Uterus (tissue), 2 donors: ENCODE measurements around the gene PLXNA4.

Source experiments
- POLR2A ChIP-seq, 2 donors: fragments of 450-650 bp; IDR thresholded peaks; one replicate each; pipeline ENCODE4 v1.6.1; 2016; ENCODE audit warnings: antibody characterized with exemption in 2 of 2, mild to moderate bottlenecking in 1 of 2, moderate library complexity in 1 of 2
- TF ChIP-seq, protein P1 (sequence below), 4 experiments: fragments of 200-600 bp in 2 of 4; fragments of 450-650 bp in 2 of 4; sonication (generic) in 2 of 4; IDR thresholded peaks; one replicate each; pipeline ENCODE4 v1.5.1; 2016 to 2019; ENCODE audit warnings: antibody characterized with exemption in 4 of 4, mild to moderate bottlenecking in 2 of 4, moderate library complexity in 1 of 4

DNA sequence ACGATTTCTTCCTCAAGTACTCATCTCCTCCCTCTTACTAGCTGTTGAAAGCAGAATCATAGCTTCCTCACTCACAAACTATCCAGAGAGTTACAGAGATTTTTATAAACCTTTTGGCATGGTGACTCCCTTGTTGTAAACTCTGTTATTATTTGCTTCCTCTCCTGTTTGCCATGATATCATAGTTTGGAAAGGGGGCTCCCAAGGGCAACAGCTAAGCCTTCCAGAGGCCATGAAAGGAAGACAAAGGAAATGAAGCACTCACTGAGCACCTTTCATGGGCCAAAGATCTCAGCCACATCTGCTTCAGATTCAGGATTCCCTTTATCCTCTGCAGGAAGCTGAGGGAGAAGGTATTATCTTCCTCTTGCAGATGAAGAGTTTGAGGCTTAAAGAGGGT is 484.6 kb downstream of the PLXNA4 start:
- no peak for TF ChIP-seq POLR2A (IDR thresholded peaks at IDR 0.05)
- TF ChIP-seq, protein P1, sequence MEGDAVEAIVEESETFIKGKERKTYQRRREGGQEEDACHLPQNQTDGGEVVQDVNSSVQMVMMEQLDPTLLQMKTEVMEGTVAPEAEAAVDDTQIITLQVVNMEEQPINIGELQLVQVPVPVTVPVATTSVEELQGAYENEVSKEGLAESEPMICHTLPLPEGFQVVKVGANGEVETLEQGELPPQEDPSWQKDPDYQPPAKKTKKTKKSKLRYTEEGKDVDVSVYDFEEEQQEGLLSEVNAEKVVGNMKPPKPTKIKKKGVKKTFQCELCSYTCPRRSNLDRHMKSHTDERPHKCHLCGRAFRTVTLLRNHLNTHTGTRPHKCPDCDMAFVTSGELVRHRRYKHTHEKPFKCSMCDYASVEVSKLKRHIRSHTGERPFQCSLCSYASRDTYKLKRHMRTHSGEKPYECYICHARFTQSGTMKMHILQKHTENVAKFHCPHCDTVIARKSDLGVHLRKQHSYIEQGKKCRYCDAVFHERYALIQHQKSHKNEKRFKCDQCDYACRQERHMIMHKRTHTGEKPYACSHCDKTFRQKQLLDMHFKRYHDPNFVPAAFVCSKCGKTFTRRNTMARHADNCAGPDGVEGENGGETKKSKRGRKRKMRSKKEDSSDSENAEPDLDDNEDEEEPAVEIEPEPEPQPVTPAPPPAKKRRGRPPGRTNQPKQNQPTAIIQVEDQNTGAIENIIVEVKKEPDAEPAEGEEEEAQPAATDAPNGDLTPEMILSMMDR (IDR thresholded peaks at IDR 0.05) = no peak
